Tibial nerve (tissue), 4 donors: ENCODE measurements around the gene FERMT2. TPM values are rescaled to one million over a fixed set of nuclear protein-coding genes. Genes with fewer than 3 reads are reported as not detected.

Experiments
- DNase-seq, 2 donors: peaks; one replicate each; pipeline ENCODE4 v3.0.0-alpha.2; 2019; ENCODE audit warnings: low spot score in 2 of 2
- H3K27ac ChIP-seq, 4 donors: fragments of 200-600 bp; sonication (generic) in 3 of 4; one replicate each; pipeline ENCODE4 v1.5.1; 2017 to 2019; ENCODE audit warnings: mild to moderate bottlenecking in 1 of 4
- H3K27me3 ChIP-seq, 2 donors: fragments of 200-600 bp; sonication (generic) in 1 of 2; one replicate each; pipeline versions ENCODE4 v1.5.1 to v1.6.0; 2017 to 2019
- H3K36me3 ChIP-seq, 3 donors: fragments of 200-600 bp; sonication (generic); one replicate each; pipeline ENCODE4 v1.5.1; 2018 to 2019
- H3K4me1 ChIP-seq, 4 donors: fragments of 200-600 bp; sonication (generic) in 3 of 4; one replicate each; pipeline ENCODE4 v1.5.1; 2017 to 2019
- H3K4me3 ChIP-seq, 4 donors: fragments of 200-600 bp; sonication (generic) in 3 of 4; one replicate each; pipeline ENCODE4 v1.5.1; 2017 to 2019; ENCODE audit warnings: mild to moderate bottlenecking in 1 of 4, moderate library complexity in 1 of 4
- H3K9me3 ChIP-seq, 4 donors: fragments of 200-600 bp; sonication (generic) in 3 of 4; one replicate each; pipeline ENCODE4 v1.5.1; 2017 to 2019
- EP300 ChIP-seq, 2 donors: sonication (generic); formaldehyde crosslinking; IDR thresholded peaks; one replicate each; pipeline ENCODE4 v1.6.1; 2017; ENCODE audit warnings: antibody characterized with exemption in 2 of 2, mild to moderate bottlenecking in 1 of 2
- POLR2A ChIP-seq, 2 donors: fragments of 450-650 bp; IDR thresholded peaks; one replicate each; pipeline ENCODE4 v1.6.1; 2017; ENCODE audit warnings: antibody characterized with exemption in 2 of 2, mild to moderate bottlenecking in 2 of 2, moderate library complexity in 2 of 2
- WGBS, 2 donors: methylation state at CpG; one replicate each; pipeline ENCODE4 v1.1.5; 2018; 5-methylcytosine and 5-hydroxymethylcytosine counted together
- total RNA-seq, 4 donors: library from RNA; depleted of rRNA; stranded (reverse); fragments of >200 nt; gene quantifications; one replicate each; pipeline ENCODE4 v1.1.0, GENCODE V29; 2016
- TF ChIP-seq, protein P1 (sequence below), 5 experiments: fragments of 200-600 bp in 3 of 5; fragments of 450-650 bp in 2 of 5; sonication (generic) in 3 of 5; IDR thresholded peaks; one replicate each; pipeline ENCODE4 v1.5.1; 2016 to 2019; ENCODE audit warnings: antibody characterized with exemption in 5 of 5, mild to moderate bottlenecking in 3 of 5, moderate library complexity in 2 of 5

Gene FERMT2
- total RNA-seq, 4 donors from 2014 or later, result 116 to 165 (median 146) TPM

- peaks cover 0 to 46% (median 2%) of the 10 kb centered on the region in 4 donors for H3K4me1 ChIP-seq
- TF ChIP-seq, protein P1, sequence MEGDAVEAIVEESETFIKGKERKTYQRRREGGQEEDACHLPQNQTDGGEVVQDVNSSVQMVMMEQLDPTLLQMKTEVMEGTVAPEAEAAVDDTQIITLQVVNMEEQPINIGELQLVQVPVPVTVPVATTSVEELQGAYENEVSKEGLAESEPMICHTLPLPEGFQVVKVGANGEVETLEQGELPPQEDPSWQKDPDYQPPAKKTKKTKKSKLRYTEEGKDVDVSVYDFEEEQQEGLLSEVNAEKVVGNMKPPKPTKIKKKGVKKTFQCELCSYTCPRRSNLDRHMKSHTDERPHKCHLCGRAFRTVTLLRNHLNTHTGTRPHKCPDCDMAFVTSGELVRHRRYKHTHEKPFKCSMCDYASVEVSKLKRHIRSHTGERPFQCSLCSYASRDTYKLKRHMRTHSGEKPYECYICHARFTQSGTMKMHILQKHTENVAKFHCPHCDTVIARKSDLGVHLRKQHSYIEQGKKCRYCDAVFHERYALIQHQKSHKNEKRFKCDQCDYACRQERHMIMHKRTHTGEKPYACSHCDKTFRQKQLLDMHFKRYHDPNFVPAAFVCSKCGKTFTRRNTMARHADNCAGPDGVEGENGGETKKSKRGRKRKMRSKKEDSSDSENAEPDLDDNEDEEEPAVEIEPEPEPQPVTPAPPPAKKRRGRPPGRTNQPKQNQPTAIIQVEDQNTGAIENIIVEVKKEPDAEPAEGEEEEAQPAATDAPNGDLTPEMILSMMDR (IDR thresholded peaks at IDR 0.05), result no peak
- TF ChIP-seq POLR2A (IDR thresholded peaks at IDR 0.05) (no peak), EP300 (IDR thresholded peaks at IDR 0.05) (no peak)
- 29 to 35% methylated on average over 3 of the region's 3 CpGs for WGBS, 2 donors
- H3K27ac ChIP-seq, result peak overlapping the region in 1 of 4 donors; percentile 26
- H3K9me3 ChIP-seq, result no peaks in the 10 kb centered on the region
- peaks cover 0 to 50% (median 0%) of the 10 kb centered on the region in 3 donors for H3K36me3 ChIP-seq
- DNase-seq, result no peak
- no peak overlapping the region for H3K4me3 ChIP-seq
- no peaks in the 10 kb centered on the region for H3K27me3 ChIP-seq
These were observed 72.4 kb downstream of the FERMT2 start for GRCh38 chr14:52878469-52878868.

DNA sequence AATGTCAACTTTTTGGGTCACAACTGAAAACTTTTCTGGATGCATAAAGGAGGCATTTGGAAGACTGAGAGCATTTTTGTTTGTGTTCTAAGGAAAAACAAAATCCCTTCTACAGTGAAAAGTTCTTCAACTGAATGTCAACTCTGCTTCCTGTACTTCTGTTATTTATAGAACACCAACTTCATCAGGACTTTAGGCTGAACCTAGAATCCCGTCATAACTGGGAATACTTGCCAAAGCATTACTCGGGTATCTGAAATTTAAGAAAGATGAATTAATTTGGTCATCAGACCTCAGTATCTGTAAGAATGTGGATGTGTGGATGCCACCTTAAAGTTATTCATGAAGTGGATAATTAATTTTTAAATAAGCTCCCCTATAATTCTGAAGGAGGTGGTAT lies 73.2 kb downstream of the FERMT2 start:
- Histone ChIP-seq H3K27ac (peak overlapping the region in 2 of 4 donors; percentile 30 to 35), H3K4me3 (no peak overlapping the region), H3K4me1 (peaks cover 0 to 48% (median 4%) of the 10 kb centered on the region in 4 donors), H3K9me3 (no peaks in the 10 kb centered on the region), H3K36me3 (peaks cover 0 to 51% (median 0%) of the 10 kb centered on the region in 3 donors), H3K27me3 (no peaks in the 10 kb centered on the region)
- no peak for DNase-seq
- TF ChIP-seq EP300 (IDR thresholded peaks at IDR 0.05), result no peak
- 30% methylated on average over 2 of the region's 2 CpGs for WGBS, 2 donors

GRCh38 chr14:52876806-52877205 lies 74.0 kb downstream of the FERMT2 start:
- 77 to 90% methylated on average over 2 of the region's 2 CpGs for WGBS, 2 donors
- no peak for DNase-seq
- Histone ChIP-seq H3K4me3 (no peak overlapping the region), H3K36me3 (peaks cover 0 to 58% (median 0%) of the 10 kb centered on the region in 3 donors), H3K4me1 (peaks cover 0 to 44% (median 4%) of the 10 kb centered on the region in 4 donors), H3K27me3 (no peaks in the 10 kb centered on the region), H3K27ac (peak overlapping the region in 2 of 4 donors; percentile 30 to 35), H3K9me3 (no peaks in the 10 kb centered on the region)
- no peak for TF ChIP-seq EP300 (IDR thresholded peaks at IDR 0.05)
- TF ChIP-seq, protein P1 (IDR thresholded peaks at IDR 0.05), result no peak
- TF ChIP-seq POLR2A (IDR thresholded peaks at IDR 0.05), result no peak

GRCh38 chr14:52876311-52876710 lies 74.5 kb downstream of the FERMT2 start:
- Histone ChIP-seq H3K4me3 (no peak overlapping the region), H3K36me3 (peaks cover 0 to 63% (median 0%) of the 10 kb centered on the region in 3 donors), H3K9me3 (no peaks in the 10 kb centered on the region), H3K4me1 (peaks cover 0 to 40% (median 4%) of the 10 kb centered on the region in 4 donors), H3K27me3 (no peaks in the 10 kb centered on the region), H3K27ac (peak overlapping the region in 1 of 4 donors; percentile 30)
- no peak for DNase-seq
- TF ChIP-seq, protein P1 (IDR thresholded peaks at IDR 0.05), result no peak
- TF ChIP-seq EP300 (IDR thresholded peaks at IDR 0.05), result no peak
- TF ChIP-seq POLR2A (IDR thresholded peaks at IDR 0.05), result no peak
- 77 to 85% methylated on average over 1 of the region's 1 CpG for WGBS, 2 donors

GRCh38 chr14:52875707-52876106 lies 75.1 kb downstream of the FERMT2 start:
- TF ChIP-seq POLR2A (IDR thresholded peaks at IDR 0.05), result no peak
- TF ChIP-seq, protein P1 (IDR thresholded peaks at IDR 0.05), result no peak
- no peak for TF ChIP-seq EP300 (IDR thresholded peaks at IDR 0.05)
- Histone ChIP-seq H3K27ac (peak overlapping the region in 1 of 4 donors; percentile 30), H3K4me3 (no peak overlapping the region), H3K4me1 (peaks cover 0 to 37% (median 4%) of the 10 kb centered on the region in 4 donors), H3K9me3 (no peaks in the 10 kb centered on the region), H3K27me3 (no peaks in the 10 kb centered on the region), H3K36me3 (peaks cover 0 to 69% (median 0%) of the 10 kb centered on the region in 3 donors)
- 73 to 77% methylated on average over 4 of the region's 4 CpGs for WGBS, 2 donors
- DNase-seq, result no peak
